D721Med (cell line): ENCODE results near the gene TMEM165.

Experiments used
- DNase-seq: peaks from one replicate; pipeline ENCODE4 v3.0.0; 2011; ENCODE audit warnings: low spot score; ENCODE audit not compliant: insufficient read length
- FAIRE-seq: peaks from 2 replicates; lab custom pipeline; 2011; peaks lifted over from hg19 to GRCh38; lab: Jason Lieb, UNC
- CTCF ChIP-seq: IDR thresholded peaks from 2 replicates; pipeline ENCODE4 v1.5.1; 2012; ENCODE audit warnings: mild to moderate bottlenecking, control low read depth; ENCODE audit not compliant: insufficient read depth; ENCODE audit errors: missing control alignments

Gene TMEM165

DNA sequence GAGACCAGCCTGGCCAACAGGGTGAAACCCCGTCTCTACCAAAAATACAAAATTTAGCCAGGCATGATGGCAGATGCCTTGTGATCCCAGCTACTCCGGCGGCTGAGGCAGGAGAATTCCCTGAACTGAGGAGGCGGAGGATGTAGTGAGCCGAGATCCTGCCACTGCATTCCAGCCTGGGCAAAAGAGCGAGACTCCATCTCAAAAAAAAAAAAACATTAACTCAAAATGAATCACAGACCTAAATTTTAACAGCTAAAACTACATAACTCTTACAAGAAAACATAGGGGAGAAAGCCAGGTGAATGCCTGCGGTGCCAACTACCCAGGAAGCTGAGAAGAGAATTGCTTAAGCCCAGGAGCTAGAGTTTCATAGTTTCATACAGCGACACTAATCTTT lies 54.8 kb downstream of the TMEM165 start:
- FAIRE-seq: no peak
- TF ChIP-seq CTCF: no peak
- DNase-seq: no peak

DNA sequence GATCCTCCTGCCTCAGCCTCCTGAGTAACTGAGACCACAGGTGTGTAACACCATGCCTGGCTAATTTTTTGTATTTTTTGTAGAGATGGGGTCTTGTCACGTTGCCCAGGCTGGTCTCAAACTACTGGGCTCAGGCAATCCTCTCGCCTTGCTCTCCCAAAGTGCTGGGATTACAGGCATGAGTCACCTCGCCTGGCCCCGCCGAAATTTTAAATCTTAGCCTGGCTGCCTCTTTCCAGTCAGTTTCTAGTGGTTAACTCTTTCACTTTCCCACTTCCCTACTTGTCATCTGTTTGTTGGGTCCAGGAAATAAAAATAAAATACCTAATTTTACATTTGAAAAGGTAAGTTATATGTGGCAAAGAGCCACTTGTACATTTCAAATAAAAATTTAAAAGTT lies 62.4 kb downstream of the TMEM165 start:
- no peak for FAIRE-seq
- TF ChIP-seq CTCF: no peak

DNA sequence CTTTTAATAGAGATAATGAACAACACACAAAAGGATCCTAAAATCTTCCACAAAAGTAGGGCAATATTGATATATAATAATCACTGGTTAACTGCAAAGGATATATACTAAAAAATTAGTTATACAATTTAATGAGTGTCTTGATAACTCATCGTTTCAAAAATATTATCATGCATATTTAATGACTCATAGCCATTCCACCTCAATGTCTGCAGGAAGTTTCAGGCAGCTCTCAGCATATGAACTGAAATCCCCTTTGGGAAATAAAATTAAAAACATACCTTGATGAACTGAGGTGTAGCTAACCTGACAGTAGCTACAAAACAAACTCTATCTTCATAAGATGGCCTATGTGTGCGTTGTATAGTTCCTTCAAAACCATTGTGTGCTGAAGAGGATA lies 62.9 kb downstream of the TMEM165 start:
- no peak for FAIRE-seq

More for the DNA sequence above, 62.4 kb downstream of the TMEM165 start:
- DNase-seq: no peak

DNA sequence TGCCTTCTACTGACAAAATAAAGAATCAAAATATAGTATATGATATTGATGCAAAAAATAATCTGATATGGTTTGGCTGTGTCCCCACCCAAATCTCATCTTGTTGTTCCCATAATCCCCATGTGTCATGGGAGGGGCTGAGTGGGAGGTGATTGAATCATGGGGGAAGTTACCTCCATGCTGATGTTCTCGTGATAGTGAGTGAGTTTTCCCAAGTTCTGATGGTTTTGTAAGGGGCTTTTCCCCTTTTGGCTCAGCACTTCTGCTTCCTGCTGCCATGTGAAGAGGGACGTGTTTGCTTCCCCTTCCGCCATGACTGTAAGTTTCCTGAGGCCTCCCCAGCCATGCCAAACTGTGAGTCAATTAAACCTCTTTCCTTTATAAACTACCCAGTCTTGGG lies 70.2 kb downstream of the TMEM165 start:
- TF ChIP-seq CTCF: no peak
- FAIRE-seq: no peak

More for the DNA sequence above, 62.9 kb downstream of the TMEM165 start:
- no peak for TF ChIP-seq CTCF
- DNase-seq: no peak

DNA sequence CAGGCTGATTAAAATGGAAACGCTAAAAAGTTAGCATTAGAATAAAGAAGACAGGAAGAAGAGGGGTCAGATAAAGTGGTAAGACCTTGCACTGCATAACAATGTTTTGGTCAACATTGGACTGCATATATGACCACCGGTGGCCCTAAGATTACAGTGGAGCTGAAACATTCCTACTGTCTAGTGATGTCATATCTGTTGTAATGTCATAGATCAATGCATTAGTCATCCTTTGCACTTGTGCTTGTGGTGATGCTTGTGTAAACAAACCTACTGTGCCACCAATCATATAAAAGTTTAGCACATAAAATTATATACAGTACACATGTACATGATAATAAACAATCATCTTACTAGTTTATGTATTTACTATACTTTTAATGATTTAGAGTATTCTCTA lies 73.0 kb downstream of the TMEM165 start:
- no peak for FAIRE-seq
- no peak for TF ChIP-seq CTCF
- DNase-seq: no peak

More for the DNA sequence above, 70.2 kb downstream of the TMEM165 start:
- DNase-seq: no peak

GRCh38 chr4:55469979-55470378 lies 74.2 kb downstream of the TMEM165 start:
- FAIRE-seq (no peak), DNase-seq (no peak)
- TF ChIP-seq CTCF: no peak
